ENCODE measurements around the gene HIPK2.
"Not testable (repeated sequence)": the region's sequence is repeated elsewhere in the genome, so short reads cannot be mapped to it uniquely, and the experiment has no call there.

HIPK2 gene

DNA sequence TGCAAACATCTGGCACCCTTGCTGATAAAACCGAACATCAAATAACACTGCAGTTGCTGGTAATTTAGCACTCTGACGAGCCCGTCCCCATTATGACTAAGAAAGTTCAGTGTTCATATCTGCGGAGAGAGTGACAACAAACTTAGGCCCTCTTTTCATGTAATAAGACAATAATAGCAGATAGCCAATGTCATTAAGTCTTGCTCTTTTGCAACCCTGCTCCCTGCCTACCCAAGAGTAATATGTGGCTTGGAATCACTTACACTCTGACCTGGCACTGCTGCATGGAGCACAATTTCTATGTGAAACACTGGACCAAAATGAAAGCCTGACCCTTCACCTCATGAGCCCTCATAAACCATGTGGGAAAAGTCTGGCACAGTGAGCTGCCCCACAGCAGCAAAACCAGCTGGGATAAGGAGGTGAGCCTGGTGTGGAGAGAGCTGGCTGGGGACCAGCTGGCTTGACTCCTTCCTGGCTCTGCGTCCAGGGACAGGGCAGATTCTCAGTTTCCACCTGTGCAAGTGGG is 86.5 kb downstream of the HIPK2 start:
- no peak for DNase-seq

- DNase-seq, result no peak
Measured at GRCh38 chr7:139687980-139688632, 89.7 kb downstream of the HIPK2 start.

GRCh38 chr7:139687211-139687954 is 90.4 kb downstream of the HIPK2 start:
- no peak for DNase-seq

DNA sequence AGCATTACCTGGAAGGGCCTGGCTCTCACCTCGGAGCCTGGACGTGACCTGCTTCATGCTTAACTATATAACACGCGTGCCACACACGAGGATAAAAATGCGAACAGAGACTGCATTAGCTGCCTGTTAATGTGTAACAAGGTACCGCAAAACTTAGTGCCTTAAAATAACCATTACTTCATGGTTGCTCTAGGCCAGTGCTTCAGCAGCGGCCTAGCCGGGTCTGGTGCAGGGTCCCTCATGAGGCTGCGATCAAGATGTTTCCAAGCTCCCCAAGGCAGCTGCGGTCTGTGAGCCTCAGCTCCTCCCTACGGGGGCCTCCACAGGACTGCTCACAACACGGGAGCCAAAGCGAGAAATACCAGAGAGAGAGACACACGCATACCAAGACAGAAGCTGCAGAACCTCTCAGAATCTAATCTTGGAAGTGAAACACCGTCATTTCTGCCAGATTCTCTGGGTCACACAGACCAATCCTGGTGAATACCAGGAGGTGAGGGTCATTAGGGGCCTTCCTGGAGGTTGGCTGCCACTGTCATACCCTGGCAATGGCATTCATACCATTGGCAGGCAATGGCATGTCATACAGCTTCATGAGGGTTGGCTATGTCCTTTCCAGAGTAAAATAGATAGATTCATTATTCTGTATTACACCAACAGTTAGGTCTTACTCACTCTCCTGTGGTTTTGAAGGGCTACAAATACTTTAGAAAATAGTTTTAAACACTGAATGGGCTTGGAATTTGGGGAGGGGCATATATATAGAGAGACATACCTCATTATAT is 94.5 kb downstream of the HIPK2 start:
- no peak for DNase-seq

GRCh38 chr7:139682136-139683013 is 95.4 kb downstream of the HIPK2 start:
- no peak for DNase-seq

DNA sequence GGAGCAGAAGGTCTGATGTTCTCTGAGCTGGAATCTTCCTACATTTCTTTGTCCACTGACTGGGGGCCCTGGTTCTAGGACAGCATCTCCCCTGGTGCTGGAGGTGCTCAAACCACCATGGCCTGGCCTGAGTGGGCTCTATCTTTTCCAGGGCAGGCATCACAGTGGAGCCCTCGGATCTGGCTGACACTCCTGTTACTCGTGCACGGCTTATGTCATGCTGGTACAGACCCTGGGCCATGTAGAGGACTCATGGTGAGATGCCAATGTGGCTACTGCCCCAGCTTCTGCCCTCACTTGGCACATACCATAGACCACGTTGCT is 96.0 kb downstream of the HIPK2 start:
- no peak for DNase-seq

- DNase-seq, result no peak
Measured at GRCh38 chr7:139681463-139681755, 96.4 kb downstream of the HIPK2 start.

- DNase-seq, result no peak
Measured at GRCh38 chr7:139680676-139681462, 96.9 kb downstream of the HIPK2 start.

- DNase-seq, result no peak
Measured at GRCh38 chr7:139679731-139680594, 97.8 kb downstream of the HIPK2 start.

- DNase-seq, result no peak
Measured at GRCh38 chr7:139676390-139676789, 101.4 kb downstream of the HIPK2 start.

DNA sequence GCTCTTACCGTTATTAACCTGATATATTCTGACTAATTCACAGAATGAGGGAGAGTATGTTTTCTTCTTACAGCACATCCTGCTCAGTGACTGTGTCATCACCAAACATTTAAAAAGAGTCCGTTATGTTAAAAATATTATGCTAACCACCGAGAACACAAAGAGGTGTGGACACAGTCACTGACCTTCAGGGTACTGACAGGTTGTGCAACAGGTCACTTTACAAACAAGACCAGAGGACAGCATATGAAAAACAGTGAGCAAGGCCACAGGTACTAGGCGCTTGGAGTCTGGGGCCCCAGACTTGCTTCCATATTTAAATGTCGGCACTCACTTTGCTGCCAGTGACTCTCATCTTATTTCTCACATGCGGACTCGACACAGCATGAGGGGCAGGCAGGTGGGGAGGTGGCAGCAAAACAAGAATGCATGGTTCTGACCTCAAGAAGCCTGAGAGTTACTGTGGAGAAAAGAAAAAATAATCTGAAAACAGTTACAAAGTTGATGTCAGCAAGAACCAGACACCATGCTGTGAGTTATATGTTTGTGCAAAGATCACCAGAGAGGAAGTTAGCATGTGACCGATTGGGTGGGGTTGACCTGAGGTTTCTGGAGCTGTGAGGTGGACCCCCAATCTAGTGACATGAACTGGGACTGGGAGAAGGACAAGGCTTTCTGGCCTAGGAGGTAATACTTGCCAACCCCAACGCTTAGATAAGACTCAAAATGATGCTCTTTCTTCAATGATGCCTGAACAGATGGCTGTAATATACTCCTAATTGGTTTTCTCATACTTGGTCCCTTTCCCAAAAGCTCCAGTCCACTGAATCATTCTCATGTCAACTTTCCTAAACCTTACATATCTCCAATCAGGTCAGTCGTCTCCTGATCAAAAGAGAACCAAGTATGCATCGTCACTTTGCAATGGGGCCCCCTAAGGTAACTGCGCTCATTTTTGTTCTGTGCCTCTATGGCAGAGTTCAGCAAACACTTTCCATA is 102.4 kb downstream of the HIPK2 start:
- no peak for DNase-seq

DNA sequence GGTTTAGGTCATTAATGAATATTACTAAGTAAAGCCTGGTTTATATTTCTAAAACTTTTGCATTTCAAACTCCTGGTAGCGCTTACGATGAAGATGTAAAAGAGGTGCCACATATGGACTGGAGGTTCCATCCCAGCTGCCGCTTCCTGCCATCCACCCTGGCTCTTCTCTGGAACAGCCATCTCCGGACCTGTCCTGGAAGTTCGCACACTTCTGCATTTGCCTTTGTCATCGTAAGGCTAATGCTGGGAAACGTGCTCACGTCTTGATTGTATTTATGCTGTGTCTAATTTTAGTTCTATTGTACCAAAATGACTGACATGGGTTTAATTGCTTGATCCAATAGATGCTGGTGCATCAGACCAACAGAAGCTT is 103.1 kb downstream of the HIPK2 start:
- DNase-seq, result no peak

DNA sequence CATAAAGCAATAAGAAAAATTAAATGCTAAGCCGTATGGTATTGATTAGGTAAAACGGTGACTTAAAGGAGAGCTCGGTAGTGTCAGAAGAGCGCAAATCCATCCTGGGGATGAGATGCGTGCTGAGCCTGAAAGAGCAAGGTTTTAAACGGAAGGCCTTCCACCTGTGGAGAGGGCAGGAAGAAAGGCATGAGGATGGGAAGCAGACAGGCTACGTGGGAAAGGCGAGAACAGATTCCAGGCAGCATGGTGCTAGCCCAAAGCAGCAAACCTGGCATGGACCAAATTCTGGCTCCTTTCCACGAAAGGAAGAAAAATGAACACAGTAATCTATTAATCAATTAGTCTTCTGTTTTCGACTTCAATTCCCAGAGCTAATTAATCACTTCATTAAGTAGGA is 103.5 kb downstream of the HIPK2 start:
- no peak for DNase-seq

- no peak for DNase-seq
Measured at GRCh38 chr7:139673762-139674161, 104.0 kb downstream of the HIPK2 start.

DNA sequence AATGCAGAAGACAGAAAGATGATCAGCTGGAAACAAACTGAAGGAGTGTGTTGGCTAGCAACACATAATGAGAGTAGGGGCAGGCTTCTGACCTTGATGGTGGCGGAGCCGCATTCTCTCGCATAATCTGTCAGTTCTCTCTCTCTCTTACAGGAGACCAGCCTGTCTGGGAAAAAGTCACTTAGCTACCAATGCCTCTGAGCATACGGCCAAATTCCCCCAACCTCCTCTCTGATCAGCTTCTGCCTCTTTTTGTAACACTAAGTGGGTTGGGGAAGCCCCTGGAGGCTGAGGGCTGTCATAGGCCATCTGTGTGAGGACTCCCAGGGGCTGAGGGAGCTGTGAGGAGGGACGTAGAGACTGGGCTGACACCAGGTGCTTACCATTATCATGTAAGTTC is 104.6 kb downstream of the HIPK2 start:
- no peak for DNase-seq

- no peak for DNase-seq
Measured at GRCh38 chr7:139671967-139672366, 105.8 kb downstream of the HIPK2 start.

- not testable (repeated sequence) for DNase-seq
Measured at GRCh38 chr7:139670662-139671061, 107.1 kb downstream of the HIPK2 start.

DNA sequence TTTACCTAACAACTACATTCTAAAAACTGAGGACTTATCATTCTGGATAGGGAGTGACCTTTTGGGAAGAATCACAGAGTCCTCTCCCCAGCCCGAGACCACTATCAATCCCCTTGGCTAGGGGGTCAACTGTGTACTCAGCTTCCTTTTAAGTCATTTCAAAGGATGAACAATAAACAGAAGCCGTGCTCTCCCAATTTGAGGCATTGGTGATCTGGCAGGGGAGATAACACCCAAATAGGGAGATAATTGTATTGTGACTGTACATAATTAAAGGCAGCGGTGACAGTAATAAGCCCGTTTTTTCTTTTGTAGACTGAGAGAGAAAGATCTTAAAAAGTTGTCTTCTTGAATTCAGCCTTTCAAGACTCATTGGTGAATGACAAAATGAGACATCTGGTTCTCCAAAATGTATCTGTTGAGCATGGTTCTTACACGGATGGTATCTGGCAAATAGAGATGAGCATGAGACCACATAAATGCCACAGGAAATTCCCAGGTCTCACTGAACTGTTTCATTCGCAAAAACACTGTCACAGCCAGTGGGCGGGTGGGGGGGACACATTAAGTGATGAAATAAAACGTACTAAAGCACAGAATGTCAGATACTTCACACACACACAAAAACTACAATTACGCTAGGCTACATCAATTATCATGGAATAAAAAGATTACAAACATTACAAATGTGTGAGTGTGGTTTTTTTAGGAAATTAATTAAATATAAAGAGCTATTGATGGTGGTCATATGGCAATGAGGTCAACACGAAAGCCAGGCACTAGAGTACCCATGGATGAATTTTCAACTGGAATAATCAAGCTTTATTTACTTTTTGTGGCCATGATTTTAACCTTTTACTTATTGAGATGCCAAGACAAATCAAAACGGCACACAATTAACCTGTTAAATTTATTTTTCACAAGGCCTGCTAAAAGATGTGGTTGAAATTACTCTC is 108.4 kb downstream of the HIPK2 start:
- DNase-seq, result no peak

GRCh38 chr7:139667377-139667776 is 110.4 kb downstream of the HIPK2 start:
- no peak for DNase-seq

All from NCI-H2081 treated with DMSO at 0.1 percent for 48 hours (cell line).